ENCODE measurements around the gene CCNL2.

CCNL2 gene

DNA sequence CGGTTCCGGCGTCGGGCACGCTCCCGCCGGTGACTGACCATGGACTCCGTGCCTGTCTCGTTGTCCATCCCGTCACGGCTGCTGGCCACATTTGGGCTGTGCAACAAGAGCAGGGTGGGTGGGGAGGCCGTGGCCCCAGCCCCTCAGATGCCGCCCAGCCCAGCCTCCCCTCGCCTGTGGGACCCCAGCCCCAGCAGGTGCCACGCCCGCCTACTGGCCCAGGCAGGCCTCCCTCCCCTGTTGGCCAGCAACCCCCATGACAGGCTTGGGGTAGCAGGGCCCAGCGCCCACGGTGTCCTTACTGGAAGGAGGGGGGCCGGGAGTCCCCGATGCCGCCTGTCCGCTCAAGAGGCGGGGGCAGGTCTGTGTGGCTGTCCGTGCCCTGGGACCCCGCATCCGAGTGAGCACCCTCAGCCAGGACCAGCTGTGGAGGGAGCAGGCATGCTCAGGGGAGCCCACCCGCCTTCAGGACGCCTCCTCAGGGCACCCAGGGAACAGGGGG, 57.0 kb downstream of the CCNL2 start:
- H3K27me3 ChIP-seq (ENCODE audit: control insufficient read depth in 3 of 3, insufficient read depth in 3 of 3, low read depth in 1 of 3, low read length in 3 of 3): no peaks in the 10 kb centered on the region
- no peak overlapping the region for H2AFZ ChIP-seq (ENCODE audit: low read length)
- H3K4me2 ChIP-seq (ENCODE audit: insufficient read depth, low read length, poor library complexity, severe bottlenecking): no peak overlapping the region
- H2BK12ac ChIP-seq (ENCODE audit: low read length): peak overlapping the region; percentile 10
- no peak overlapping the region for H4K8ac ChIP-seq (ENCODE audit: low read depth, low read length)
- H3K79me1 ChIP-seq (ENCODE audit: low read depth, low read length): peaks cover 30% of the 10 kb centered on the region
- H3K23ac ChIP-seq (ENCODE audit: low read depth, low read length, poor library complexity): no peak overlapping the region
- H2BK5ac ChIP-seq (ENCODE audit: low read length): peak overlapping the region; percentile 39
- DNase-seq (ENCODE audit: low spot score): no peak
- no peak overlapping the region for H3K9ac ChIP-seq (ENCODE audit: low read depth, low read length, poor library complexity)
- H2BK15ac ChIP-seq (ENCODE audit: low read length): no peak overlapping the region
- H3K4me1 ChIP-seq (ENCODE audit: control insufficient read depth in 2 of 2, insufficient read depth in 1 of 2, low read depth in 1 of 2, low read length in 2 of 2): peaks cover under 1 to 3% of the 10 kb centered on the region in 2 donors
- no peak overlapping the region for H3K14ac ChIP-seq (ENCODE audit: low read length)
- peaks cover 25 to 44% of the 10 kb centered on the region in 2 donors for H3K36me3 ChIP-seq (replicated peaks in 1 of 2; ENCODE audit: control insufficient read depth in 2 of 2, insufficient read depth in 2 of 2, low read length in 2 of 2)
- peak overlapping the region; percentile 71 for H3K18ac ChIP-seq (ENCODE audit: low read length)
- no peak overlapping the region for H3K4me3 ChIP-seq (ENCODE audit: low read length in 2 of 2)
- H4K91ac ChIP-seq (ENCODE audit: low read depth, low read length, poor library complexity): no peak overlapping the region
- no peak overlapping the region for H3K27ac ChIP-seq (replicated peaks; ENCODE audit: low read length)
- no CpG with 5 or more reads among the region's 28 CpGs for WGBS, 2 donors (ENCODE audit: extremely low coverage in 2 of 2, insufficient read length in 2 of 2, insufficient replicate concordance in 1 of 2)
- H2AK5ac ChIP-seq (ENCODE audit: low read depth, low read length): no peak overlapping the region
- no peak overlapping the region for H3K4ac ChIP-seq (ENCODE audit: low read length)
- H3K9me3 ChIP-seq (replicated peaks in 1 of 2; ENCODE audit: control insufficient read depth in 2 of 2, insufficient read depth in 1 of 2, low read depth in 1 of 2, low read length in 2 of 2): peaks cover 0 to 9% of the 10 kb centered on the region in 2 donors
- H2BK120ac ChIP-seq (ENCODE audit: low read depth, low read length): no peak overlapping the region

DNA sequence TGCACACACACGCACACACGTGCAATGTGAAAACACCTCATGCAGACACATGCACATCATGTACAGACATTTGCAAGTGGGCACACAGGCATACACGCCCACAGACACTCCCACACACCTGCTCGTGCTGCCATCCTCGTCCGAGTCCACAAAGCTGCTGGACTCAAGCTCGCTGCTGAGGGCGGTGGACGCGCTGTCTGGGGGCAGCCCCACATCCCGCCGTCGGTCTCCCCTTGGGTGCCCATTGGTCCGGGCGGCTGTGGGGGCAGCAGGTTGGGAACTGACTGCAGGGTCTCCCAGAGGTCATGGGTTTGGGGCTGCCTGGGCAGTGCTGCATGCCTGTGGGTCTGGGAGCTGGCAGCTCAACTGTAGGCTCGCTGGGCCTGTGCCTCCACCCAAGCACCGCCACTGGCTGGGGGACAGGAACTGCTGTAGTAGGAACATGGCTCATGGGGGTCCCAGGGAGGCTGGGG, 57.5 kb downstream of the CCNL2 start:
- Histone ChIP-seq H4K8ac (ENCODE audit: low read depth, low read length) (no peak overlapping the region), H3K4ac (ENCODE audit: low read length) (no peak overlapping the region), H3K14ac (ENCODE audit: low read length) (no peak overlapping the region), H2BK5ac (ENCODE audit: low read length) (peak overlapping the region; percentile 39), H2BK12ac (ENCODE audit: low read length) (no peak overlapping the region), H3K4me1 (ENCODE audit: control insufficient read depth in 2 of 2, insufficient read depth in 1 of 2, low read depth in 1 of 2, low read length in 2 of 2) (peaks cover 0 to 3% of the 10 kb centered on the region in 2 donors), H3K9me3 (replicated peaks in 1 of 2; ENCODE audit: control insufficient read depth in 2 of 2, insufficient read depth in 1 of 2, low read depth in 1 of 2, low read length in 2 of 2) (peaks cover 0 to 9% of the 10 kb centered on the region in 2 donors), H4K91ac (ENCODE audit: low read depth, low read length, poor library complexity) (no peak overlapping the region), H2BK15ac (ENCODE audit: low read length) (no peak overlapping the region), H2BK120ac (ENCODE audit: low read depth, low read length) (no peak overlapping the region), H3K4me2 (ENCODE audit: insufficient read depth, low read length, poor library complexity, severe bottlenecking) (no peak overlapping the region), H3K27ac (replicated peaks; ENCODE audit: low read length) (no peak overlapping the region), H3K4me3 (ENCODE audit: low read length in 2 of 2) (no peak overlapping the region), H2AFZ (ENCODE audit: low read length) (no peak overlapping the region), H2AK5ac (ENCODE audit: low read depth, low read length) (no peak overlapping the region), H3K36me3 (replicated peaks in 1 of 2; ENCODE audit: control insufficient read depth in 2 of 2, insufficient read depth in 2 of 2, low read length in 2 of 2) (peaks cover 26 to 49% of the 10 kb centered on the region in 2 donors), H3K23ac (ENCODE audit: low read depth, low read length, poor library complexity) (peak overlapping the region; percentile 75), H3K79me1 (ENCODE audit: low read depth, low read length) (peaks cover 28% of the 10 kb centered on the region), H3K18ac (ENCODE audit: low read length) (no peak overlapping the region), H3K9ac (ENCODE audit: low read depth, low read length, poor library complexity) (peak overlapping the region; percentile 53), H3K27me3 (ENCODE audit: control insufficient read depth in 3 of 3, insufficient read depth in 3 of 3, low read depth in 1 of 3, low read length in 3 of 3) (no peaks in the 10 kb centered on the region)
- no CpG with 5 or more reads among the region's 17 CpGs for WGBS, 2 donors (ENCODE audit: extremely low coverage in 2 of 2, insufficient read length in 2 of 2, insufficient replicate concordance in 1 of 2)
- DNase-seq (ENCODE audit: low spot score): no peak

DNA sequence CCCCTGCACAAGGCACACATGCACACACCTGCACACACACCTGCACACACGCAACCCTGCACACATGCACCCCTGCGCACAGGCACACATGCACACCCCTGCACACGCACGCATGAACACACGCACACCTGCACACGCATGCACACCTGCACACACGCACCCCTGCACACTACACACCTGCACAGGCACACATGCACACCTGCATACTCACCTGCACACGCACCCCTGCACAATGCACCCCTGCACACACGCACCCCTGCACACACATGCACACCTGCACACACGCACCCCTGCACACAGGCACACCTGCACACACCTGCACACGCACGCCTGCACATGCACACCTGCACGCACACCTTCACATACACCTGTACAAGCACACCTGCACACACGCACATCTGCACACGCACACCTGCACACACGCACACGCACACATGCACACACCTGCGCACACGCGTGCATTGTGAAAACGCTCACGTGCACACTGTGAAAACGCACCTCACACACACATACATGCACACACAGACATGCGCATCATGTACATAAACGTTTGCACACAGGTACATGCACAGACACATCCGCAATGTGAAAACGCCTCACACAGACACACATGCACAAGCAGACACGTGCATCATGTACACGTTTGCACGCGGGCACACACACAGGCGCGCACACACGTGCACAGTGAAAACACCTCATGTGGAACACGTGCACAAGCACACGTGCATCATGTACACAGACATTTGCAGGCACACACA, 58.2 kb downstream of the CCNL2 start:
- H2AK5ac ChIP-seq (ENCODE audit: low read depth, low read length): no peak overlapping the region
- H2BK15ac ChIP-seq (ENCODE audit: low read length): no peak overlapping the region
- peaks cover 23% of the 10 kb centered on the region for H3K79me1 ChIP-seq (ENCODE audit: low read depth, low read length)
- H2BK120ac ChIP-seq (ENCODE audit: low read depth, low read length): no peak overlapping the region
- peaks cover 26 to 50% of the 10 kb centered on the region in 2 donors for H3K36me3 ChIP-seq (replicated peaks in 1 of 2; ENCODE audit: control insufficient read depth in 2 of 2, insufficient read depth in 2 of 2, low read length in 2 of 2)
- no peak overlapping the region for H4K8ac ChIP-seq (ENCODE audit: low read depth, low read length)
- DNase-seq (ENCODE audit: low spot score): no peak
- H3K4me3 ChIP-seq (ENCODE audit: low read length in 2 of 2): peak overlapping the region in 1 of 2 donors; percentile 59
- peak overlapping the region; percentile 78 for H3K14ac ChIP-seq (ENCODE audit: low read length)
- peak overlapping the region; percentile 22 for H4K91ac ChIP-seq (ENCODE audit: low read depth, low read length, poor library complexity)
- H2AFZ ChIP-seq (ENCODE audit: low read length): no peak overlapping the region
- peak overlapping the region; percentile 39 for H2BK5ac ChIP-seq (ENCODE audit: low read length)
- H3K27me3 ChIP-seq (ENCODE audit: control insufficient read depth in 3 of 3, insufficient read depth in 3 of 3, low read depth in 1 of 3, low read length in 3 of 3): no peaks in the 10 kb centered on the region
- H3K4me2 ChIP-seq (ENCODE audit: insufficient read depth, low read length, poor library complexity, severe bottlenecking): no peak overlapping the region
- peaks cover 0 to 3% of the 10 kb centered on the region in 2 donors for H3K4me1 ChIP-seq (ENCODE audit: control insufficient read depth in 2 of 2, insufficient read depth in 1 of 2, low read depth in 1 of 2, low read length in 2 of 2)
- no CpG with 5 or more reads among the region's 36 CpGs for WGBS, 2 donors (ENCODE audit: extremely low coverage in 2 of 2, insufficient read length in 2 of 2, insufficient replicate concordance in 1 of 2)
- peak overlapping the region; percentile 75 for H3K23ac ChIP-seq (ENCODE audit: low read depth, low read length, poor library complexity)
- peak overlapping the region; percentile 19 for H3K18ac ChIP-seq (ENCODE audit: low read length)
- peak overlapping the region; percentile 53 for H3K9ac ChIP-seq (ENCODE audit: low read depth, low read length, poor library complexity)
- no peak overlapping the region for H3K4ac ChIP-seq (ENCODE audit: low read length)
- H2BK12ac ChIP-seq (ENCODE audit: low read length): no peak overlapping the region
- peaks cover 0 to 9% of the 10 kb centered on the region in 2 donors for H3K9me3 ChIP-seq (replicated peaks in 1 of 2; ENCODE audit: control insufficient read depth in 2 of 2, insufficient read depth in 1 of 2, low read depth in 1 of 2, low read length in 2 of 2)
- H3K27ac ChIP-seq (replicated peaks; ENCODE audit: low read length): no peak overlapping the region

DNA sequence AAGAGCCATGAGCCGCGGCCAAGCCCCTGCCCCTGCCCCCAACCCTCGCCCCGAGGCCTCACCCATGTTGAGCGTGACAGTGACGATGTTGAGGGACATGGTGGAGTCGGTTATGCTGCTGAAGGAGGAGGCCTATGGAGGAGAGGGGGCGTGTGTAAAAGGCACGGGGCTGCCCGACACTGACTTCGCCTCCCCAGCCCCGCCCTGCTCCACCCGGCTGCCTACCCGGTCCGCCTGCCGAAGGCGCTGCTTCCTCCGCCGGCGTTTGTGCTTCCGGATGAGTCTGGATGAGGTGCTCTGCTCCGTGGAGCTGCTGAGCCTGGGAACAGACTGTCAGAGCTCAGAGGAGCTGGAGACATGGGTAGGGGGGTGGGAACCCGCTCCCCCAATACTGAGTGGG, 59.0 kb downstream of the CCNL2 start:
- Histone ChIP-seq H3K23ac (ENCODE audit: low read depth, low read length, poor library complexity) (no peak overlapping the region), H3K4ac (ENCODE audit: low read length) (no peak overlapping the region), H3K4me1 (ENCODE audit: control insufficient read depth in 2 of 2, insufficient read depth in 1 of 2, low read depth in 1 of 2, low read length in 2 of 2) (peaks cover 0 to 3% of the 10 kb centered on the region in 2 donors), H4K91ac (ENCODE audit: low read depth, low read length, poor library complexity) (peak overlapping the region; percentile 22), H3K4me2 (ENCODE audit: insufficient read depth, low read length, poor library complexity, severe bottlenecking) (no peak overlapping the region), H3K36me3 (replicated peaks in 1 of 2; ENCODE audit: control insufficient read depth in 2 of 2, insufficient read depth in 2 of 2, low read length in 2 of 2) (peaks cover 27 to 52% of the 10 kb centered on the region in 2 donors), H3K27ac (replicated peaks; ENCODE audit: low read length) (no peak overlapping the region), H2BK5ac (ENCODE audit: low read length) (no peak overlapping the region), H2AFZ (ENCODE audit: low read length) (no peak overlapping the region), H3K9me3 (replicated peaks in 1 of 2; ENCODE audit: control insufficient read depth in 2 of 2, insufficient read depth in 1 of 2, low read depth in 1 of 2, low read length in 2 of 2) (peaks cover 0 to 9% of the 10 kb centered on the region in 2 donors), H3K14ac (ENCODE audit: low read length) (no peak overlapping the region), H3K9ac (ENCODE audit: low read depth, low read length, poor library complexity) (peak overlapping the region; percentile 44), H2AK5ac (ENCODE audit: low read depth, low read length) (no peak overlapping the region), H2BK15ac (ENCODE audit: low read length) (no peak overlapping the region), H3K18ac (ENCODE audit: low read length) (no peak overlapping the region), H3K79me1 (ENCODE audit: low read depth, low read length) (peaks cover 19% of the 10 kb centered on the region), H4K8ac (ENCODE audit: low read depth, low read length) (no peak overlapping the region), H2BK12ac (ENCODE audit: low read length) (no peak overlapping the region), H2BK120ac (ENCODE audit: low read depth, low read length) (no peak overlapping the region), H3K27me3 (ENCODE audit: control insufficient read depth in 3 of 3, insufficient read depth in 3 of 3, low read depth in 1 of 3, low read length in 3 of 3) (no peaks in the 10 kb centered on the region), H3K4me3 (ENCODE audit: low read length in 2 of 2) (no peak overlapping the region)
- no CpG with 5 or more reads among the region's 23 CpGs for WGBS, 2 donors (ENCODE audit: extremely low coverage in 2 of 2, insufficient read length in 2 of 2, insufficient replicate concordance in 1 of 2)
- no peak for DNase-seq (ENCODE audit: low spot score)
